PC-3 (cell line): ENCODE measurements around the gene LBP.

Source experiments
- CTCF ChIP-seq: fragments of 300-600 bp; sonication (generic); conservative IDR thresholded peaks from 2 replicates; pipeline ENCODE4 v1.5.1; 2017; ENCODE audit warnings: antibody characterized with exemption, low read depth, mild to moderate bottlenecking, low read length
- EZH2phosphoT487 ChIP-seq: fragments of 300-600 bp; sonication (generic); IDR thresholded peaks from 2 replicates; pipeline ENCODE4 v1.6.1; 2018; ENCODE audit warnings: mild to moderate bottlenecking, antibody characterized with exemption, low read length, borderline replicate concordance

GRCh38 chr20:38412877-38413577, 66.7 kb downstream of the LBP start:
- TF ChIP-seq CTCF (no peak), EZH2phosphoT487 (no peak)
